Fibroblast of skin of abdomen (primary cell): Measurements from ENCODE around the gene YIPF3. TPM values are rescaled to one million over a fixed set of nuclear protein-coding genes. Genes with fewer than 3 reads are reported as not detected.
"Not testable (repeated sequence)": the region's sequence is repeated elsewhere in the genome, so short reads cannot be mapped to it uniquely, and the experiment has no call there.

Experiments
- DNase-seq: peaks from one replicate; pipeline ENCODE4 v3.0.0-alpha.2; 2013
- polyA plus RNA-seq, 2 experiments: library from polyadenylated mRNA; unstranded; fragments of 120-200 nt; gene quantifications; one replicate each; pipeline ENCODE4 v1.2.1, GENCODE V29; 2013; ENCODE audit not compliant: insufficient read length in 2 of 2

YIPF3 gene
- polyA plus RNA-seq (2013, experiment 1 of 2; ENCODE audit: insufficient read length) = 130 TPM
- 136 TPM for polyA plus RNA-seq (2013, experiment 2 of 2; ENCODE audit: insufficient read length)

- DNase-seq = peak; percentile 98
Observed at GRCh38 chr6:43516697-43517504, at the start of gene YIPF3, which contains the start of gene POLR1C. YIPF3 (minus strand) TSS chr6:43516926; CDS start chr6:43516807, 119 bp downstream. POLR1C (plus strand) TSS chr6:43517089; CDS start chr6:43517110, 21 bp downstream.

GRCh38 chr6:43559328-43559727 lies 42.6 kb upstream of the YIPF3 start:
- DNase-seq = no peak

GRCh38 chr6:43557620-43558019 lies 40.9 kb upstream of the YIPF3 start:
- DNase-seq = not testable (repeated sequence)

DNA sequence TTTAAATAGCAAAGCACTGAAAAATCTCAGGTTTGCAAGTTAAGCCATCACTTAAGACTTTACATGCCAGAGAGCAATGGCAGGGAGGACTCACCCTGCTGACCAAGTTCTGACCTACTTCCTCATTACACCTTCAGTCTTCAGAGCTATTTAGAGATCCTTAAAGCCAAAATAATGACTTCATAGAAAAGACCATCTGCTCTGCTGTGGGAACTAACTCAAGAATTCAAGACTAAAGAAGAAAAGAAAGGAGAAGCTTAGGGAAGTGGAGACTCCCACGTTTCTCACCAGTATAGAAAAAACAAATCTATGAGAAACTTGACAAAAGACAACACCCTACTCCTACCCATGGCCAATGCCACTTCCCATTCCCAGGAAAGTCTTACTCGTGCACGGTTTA lies 30.5 kb upstream of the YIPF3 start:
- no peak for DNase-seq

GRCh38 chr6:43544461-43544860 lies 27.7 kb upstream of the YIPF3 start:
- DNase-seq = no peak

- no peak for DNase-seq
Observed at GRCh38 chr6:43541774-43542471, 25.2 kb upstream of the YIPF3 start.

GRCh38 chr6:43540507-43540906 lies 23.8 kb upstream of the YIPF3 start:
- DNase-seq = no peak

DNA sequence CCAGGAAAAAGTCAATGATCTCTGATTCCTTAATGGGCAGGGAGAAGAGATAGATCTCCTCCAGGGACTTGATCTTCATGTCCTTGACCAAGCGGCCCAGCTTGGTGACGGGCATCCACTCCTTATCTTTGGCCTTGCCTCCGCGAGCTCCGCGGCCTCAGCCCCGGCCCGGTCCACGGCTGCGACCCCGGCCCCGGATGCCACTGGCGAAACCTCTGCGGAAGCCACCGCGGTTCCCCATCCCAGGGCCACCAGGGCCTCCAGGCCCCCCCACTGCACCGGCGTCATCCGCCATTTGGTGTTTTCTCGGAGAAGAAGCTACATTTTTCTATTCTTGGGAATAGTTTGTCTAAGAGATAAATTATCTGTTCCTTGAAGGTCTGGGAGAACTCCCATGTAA lies 22.7 kb upstream of the YIPF3 start:
- DNase-seq = not testable (repeated sequence)

DNA sequence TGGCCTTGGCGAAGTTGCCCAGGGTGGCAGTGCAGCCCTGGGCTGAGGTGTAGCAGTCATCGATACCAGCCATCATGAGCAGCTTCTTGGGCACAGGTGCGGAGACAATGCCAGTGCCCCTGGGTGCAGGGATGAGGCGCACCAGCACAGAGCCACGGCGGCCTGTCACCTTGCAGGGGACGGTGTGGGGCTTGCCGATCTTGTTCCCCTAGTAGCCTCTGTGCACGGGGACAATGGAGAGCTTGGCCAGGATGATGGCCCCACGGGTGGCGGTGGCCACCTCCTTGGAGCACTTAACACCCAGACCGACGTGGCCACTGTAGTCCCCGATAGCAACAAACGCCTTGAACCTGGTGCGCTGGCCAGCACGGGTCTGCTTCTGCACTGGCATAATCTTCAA lies 22.3 kb upstream of the YIPF3 start:
- not testable (repeated sequence) for DNase-seq

- DNase-seq = peak; percentile 9
Observed at GRCh38 chr6:43532201-43532600, 15.5 kb upstream of the YIPF3 start.

GRCh38 chr6:43524483-43524961 lies 7.8 kb upstream of the YIPF3 start:
- no peak for DNase-seq

- DNase-seq = no peak
Observed at GRCh38 chr6:43523284-43523683, 6.6 kb upstream of the YIPF3 start.

DNA sequence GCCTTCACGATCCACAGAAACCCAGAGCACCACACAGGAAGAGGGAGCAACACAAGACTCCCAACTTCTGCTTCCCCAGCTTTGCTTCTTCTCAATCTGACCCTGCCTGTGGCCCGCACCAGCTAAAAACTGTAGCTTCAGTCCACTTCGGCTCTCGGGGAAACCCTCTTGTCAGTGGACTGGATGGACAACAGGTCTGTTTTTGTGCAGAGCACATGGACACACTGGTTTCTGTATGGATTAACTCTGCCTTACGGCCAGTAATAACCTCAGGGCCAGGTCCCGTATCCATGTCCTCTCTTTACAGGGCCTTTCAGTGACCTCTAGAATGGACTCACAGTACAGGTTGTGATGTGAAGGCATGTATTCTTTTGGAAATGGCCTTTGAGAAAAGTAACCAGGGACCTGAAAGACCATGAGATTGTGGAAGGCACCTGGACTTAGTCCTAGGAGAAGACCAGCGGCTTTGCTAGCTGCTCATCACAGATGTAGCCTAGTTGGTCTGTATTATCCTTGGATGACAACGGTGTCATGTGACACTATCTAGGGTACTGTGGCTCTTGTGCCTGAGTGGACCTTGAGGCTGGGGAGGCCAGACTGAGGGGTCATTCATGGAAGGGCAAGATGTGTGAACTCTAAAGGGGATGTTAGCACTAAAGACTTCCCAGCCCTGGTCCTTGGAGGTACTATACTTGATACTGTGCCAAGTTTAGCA lies 6.0 kb upstream of the YIPF3 start:
- DNase-seq = no peak

DNA sequence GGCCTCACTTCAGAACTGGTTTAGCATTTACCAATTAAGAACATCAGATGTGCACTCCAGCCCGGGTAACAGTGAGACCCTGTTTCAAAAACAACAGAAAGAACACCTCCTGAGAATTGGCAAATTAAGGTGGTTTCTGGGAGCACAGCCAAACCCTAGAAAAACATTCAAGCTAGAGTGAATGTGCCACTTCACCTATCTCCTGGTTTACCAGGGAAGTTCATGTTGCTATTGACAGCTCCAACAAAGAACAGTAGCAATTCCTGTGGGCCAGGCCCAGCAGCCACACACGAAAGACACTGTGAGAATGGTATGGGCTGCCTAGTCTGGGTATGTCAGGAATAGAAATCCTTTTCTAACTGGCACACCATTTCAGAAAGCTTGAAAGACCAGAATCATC lies 5.1 kb upstream of the YIPF3 start:
- DNase-seq = no peak

GRCh38 chr6:43520097-43520496 lies 3.4 kb upstream of the YIPF3 start:
- DNase-seq = no peak

GRCh38 chr6:43517505-43518357 lies 1.0 kb upstream of the YIPF3 start:
- no peak for DNase-seq

GRCh38 chr6:43516367-43516696 lies 394 bp downstream of the YIPF3 start:
- no peak for DNase-seq

DNA sequence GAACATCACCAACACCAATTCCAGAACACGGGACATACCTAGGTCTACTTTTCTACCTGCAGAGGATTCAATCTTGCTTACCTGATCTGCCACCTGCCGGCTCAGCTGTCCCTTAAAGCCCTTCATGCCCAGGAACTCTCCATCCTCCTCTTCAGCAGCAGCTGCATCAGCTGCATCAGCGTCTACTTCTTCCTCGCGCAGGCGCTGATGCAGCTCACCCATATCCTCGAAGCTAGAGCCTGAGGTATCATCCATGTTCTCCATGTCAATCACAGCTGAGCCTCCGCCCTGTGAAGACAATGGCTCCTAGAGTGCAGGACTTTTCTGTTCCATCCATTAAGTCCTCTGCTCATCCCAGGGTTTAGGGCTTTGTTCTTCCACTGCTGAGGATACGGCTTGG lies 918 bp downstream of the YIPF3 start:
- no peak for DNase-seq

- DNase-seq = no peak
Observed at GRCh38 chr6:43511824-43512415, 4.8 kb downstream of the YIPF3 start.

- no peak for DNase-seq
Observed at GRCh38 chr6:43510827-43511163, 5.9 kb downstream of the YIPF3 start.

- peak; percentile 72 for DNase-seq
Observed at GRCh38 chr6:43509984-43510826, 6.5 kb downstream of the YIPF3 start, which contains the start of gene LRRC73. LRRC73 (minus strand) TSS chr6:43510346; CDS start chr6:43509785, 561 bp downstream.
